Measurements from ENCODE around the gene VPS41.
"Not testable (repeated sequence)": the region's sequence is repeated elsewhere in the genome, so short reads cannot be mapped to it uniquely, and the experiment has no call there.

VPS41 gene

DNA sequence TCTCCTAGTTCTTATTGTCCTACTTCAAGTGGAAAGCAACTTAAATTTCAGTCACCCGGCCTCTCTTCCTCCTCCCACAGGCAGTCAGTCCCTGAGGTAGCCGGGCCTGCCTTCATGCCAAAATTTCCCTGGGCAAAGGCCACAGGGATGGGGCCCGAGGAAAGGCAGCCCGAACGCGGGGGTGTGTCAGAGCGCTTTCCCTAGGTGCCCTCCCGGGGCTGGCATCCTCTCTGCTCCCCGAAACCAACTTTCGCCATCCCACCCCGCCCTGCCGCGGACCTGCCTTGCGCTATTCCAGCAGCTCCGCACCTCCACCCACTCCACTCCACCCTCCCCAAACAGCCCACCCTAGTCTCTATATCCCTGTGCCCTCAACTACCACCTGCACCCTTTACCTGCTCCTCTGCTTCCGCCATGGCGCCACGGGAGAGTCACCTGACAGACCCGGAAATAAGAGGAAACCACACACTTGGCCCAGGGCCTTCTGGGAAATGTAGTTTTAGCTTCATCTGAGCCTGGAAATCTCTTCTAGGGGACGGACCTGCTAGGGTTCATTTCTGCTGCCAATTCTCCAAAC, at the start of gene VPS41:
Gene VPS41, minus strand, starts transcription at position 433 of the 577 bp plus-strand sequence. Its CDS starts 17 bp downstream, at position 416.
- peak; percentile 74 for DNase-seq (ENCODE audit: extremely low spot score, insufficient read length, low read depth)
- peak; percentile 96 for FAIRE-seq

DNA sequence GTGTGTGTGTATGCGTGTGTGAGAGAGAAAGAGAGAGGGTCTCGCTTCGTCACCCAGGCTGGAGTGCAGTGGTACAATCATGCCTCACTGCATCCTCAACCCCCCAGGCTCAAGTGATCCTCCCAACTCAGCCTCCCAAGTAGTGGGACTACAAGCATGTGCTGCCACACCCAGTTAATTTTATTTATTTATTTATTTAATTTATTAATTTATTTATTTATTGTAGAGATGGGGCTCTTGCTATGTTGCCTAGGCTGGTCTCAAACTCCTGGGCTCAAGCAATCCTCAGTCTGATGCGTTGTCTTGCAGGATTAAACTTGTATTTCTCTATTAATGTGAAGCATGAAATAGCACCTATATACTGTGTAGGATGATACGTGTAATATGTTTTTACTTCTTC, 46.9 kb upstream of the VPS41 start:
- DNase-seq (ENCODE audit: extremely low spot score, insufficient read length, low read depth) = no peak
- FAIRE-seq = no peak

DNA sequence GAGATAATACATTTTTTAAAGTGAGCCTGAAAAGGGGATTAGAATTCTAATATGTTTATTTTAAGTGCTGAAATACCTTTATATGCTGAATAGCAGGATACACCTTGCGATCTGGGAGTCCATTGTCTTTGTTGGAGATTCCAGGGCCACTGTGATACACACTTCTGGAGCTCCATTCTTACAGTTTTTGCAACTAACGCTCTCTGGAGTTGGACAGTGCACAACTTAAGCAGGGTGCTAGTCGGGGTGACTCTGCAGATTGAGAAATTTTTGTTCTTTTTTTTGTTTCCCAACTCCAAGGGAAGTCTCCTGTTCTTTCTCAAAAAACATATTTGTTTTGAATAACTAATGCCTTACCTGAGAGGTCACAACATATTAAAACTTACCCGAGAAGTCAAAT, 45.0 kb upstream of the VPS41 start:
- DNase-seq (ENCODE audit: extremely low spot score, insufficient read length, low read depth) (no peak), FAIRE-seq (no peak)

DNA sequence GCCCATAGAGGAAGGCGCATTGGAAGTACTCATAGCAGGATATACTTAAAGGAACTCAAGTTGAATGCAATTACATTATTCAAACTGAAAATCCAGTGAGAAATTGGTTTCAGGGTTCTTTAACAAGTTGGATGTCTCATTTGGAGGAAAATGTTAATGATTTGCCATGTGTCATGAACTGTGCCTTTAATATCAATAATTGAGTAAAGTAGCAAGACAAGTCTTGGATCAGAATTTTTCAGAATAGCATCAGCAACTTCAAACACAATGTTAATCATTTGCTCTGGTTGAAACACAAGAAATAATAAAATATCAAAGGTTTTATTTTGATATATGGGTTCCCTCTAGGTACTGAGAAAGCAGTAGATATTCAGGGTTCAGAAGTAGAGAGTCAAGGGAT, 44.2 kb upstream of the VPS41 start:
- DNase-seq (ENCODE audit: extremely low spot score, insufficient read length, low read depth) (no peak), FAIRE-seq (no peak)

DNA sequence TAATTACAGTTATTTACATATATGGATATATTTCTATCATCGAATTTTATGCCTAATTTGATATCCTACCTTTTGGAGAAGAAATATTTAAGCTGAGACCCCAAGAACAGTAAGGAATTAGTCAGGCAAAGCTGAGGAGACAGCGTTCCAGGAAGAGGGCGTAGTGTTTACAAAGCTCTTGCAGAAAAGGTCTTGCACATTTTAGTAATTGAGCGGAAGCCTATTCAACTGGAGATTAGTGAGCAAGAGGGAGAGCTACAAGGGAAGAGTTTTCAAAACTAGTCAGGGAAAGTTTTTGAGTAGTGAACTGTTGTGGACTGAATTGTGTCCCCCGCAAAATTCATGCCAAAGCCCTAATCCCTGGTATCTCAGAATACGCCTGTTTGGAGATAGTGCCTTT, 42.2 kb upstream of the VPS41 start:
- no peak for DNase-seq (ENCODE audit: extremely low spot score, insufficient read length, low read depth)
- no peak for FAIRE-seq

DNA sequence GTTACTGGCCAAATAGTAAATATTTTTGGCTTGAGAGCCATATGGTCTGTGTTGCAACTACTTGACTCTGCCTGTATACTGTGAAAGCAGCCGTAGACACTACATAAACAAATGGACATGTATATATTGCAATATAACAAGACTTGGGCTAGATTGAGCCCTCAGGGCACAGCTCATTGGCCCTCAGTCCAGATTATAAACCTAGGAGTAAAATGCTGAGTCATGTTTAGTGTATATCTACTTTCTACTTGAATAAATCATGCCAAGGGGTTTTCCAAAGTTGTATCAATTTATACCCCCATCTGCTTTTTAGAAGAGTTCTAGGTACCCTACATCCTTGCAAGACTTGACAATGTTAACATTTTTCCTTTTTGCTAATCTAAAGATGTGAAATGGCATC, 41.3 kb upstream of the VPS41 start:
- FAIRE-seq (no peak), DNase-seq (ENCODE audit: extremely low spot score, insufficient read length, low read depth) (no peak)

DNA sequence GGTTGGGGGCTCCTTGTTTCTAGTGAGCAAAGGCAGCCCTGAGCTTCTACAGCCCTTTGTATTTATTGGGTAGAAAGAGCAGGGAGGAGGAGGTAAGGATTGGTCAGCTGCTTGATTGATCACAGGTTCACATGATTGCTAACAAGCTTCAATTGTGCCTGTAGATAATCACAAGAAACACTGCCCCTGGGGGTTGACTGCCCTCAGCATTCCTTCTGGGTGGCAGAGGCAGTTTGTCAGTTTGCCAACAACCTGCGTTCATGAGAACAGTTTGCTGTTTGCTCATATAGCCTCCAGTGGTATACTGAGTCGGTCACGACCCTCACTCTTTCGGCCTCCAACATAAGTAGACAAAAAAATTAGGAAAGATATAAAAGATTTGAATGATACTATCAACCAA, 38.5 kb upstream of the VPS41 start:
- not testable (repeated sequence) for FAIRE-seq

DNA sequence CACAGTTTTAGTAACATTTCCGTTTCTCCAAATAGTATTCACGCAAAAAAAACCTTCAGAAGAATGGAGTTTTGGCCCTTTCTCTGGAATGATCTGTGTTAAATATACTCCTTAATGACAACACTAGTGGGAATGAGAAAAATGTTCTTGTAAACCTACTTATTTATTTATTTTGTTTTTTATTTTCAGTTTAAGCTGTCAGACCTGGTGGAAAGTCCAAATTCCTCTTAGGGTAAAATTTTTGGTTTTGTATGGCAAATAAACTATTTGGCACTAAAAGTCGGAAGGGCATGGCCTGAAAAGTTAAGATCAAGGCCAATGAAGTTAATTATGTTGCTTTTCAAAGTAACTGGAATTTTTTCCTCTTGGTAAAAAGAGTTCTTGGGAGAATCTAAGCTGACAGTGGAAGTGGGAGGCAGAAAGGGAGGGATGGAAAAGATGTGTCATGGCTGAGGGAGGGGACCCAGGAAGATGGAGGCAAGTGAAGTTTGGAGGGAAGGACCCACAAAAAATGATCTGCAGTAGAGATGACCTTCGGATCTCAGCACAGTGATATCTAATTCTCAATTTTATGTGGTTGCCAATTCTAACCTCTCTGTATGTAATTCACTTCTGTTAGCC, 33.5 kb upstream of the VPS41 start:
- no peak for DNase-seq (ENCODE audit: extremely low spot score, insufficient read length, low read depth)
- no peak for FAIRE-seq

More for the DNA sequence above, 38.5 kb upstream of the VPS41 start:
- not testable (repeated sequence) for DNase-seq (ENCODE audit: extremely low spot score, insufficient read length, low read depth)

DNA sequence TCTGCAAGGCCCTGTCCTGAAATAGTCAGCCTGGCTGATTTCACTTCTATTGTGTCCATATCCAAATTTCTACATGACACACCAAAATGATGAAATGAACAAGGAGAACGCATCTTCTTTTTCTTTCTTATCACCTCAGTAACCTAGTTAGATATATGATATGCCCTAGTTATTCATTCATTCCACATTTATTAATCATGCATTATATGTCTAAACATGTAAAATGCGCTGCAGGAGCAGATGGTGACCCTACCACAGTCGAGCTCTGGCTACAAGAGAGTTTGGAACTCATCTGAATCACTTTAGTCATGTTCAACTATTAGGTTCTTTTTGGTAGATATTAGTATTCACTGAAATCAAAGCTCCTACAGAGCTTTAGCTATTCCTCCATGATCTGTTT, 31.8 kb upstream of the VPS41 start:
- no peak for FAIRE-seq

DNA sequence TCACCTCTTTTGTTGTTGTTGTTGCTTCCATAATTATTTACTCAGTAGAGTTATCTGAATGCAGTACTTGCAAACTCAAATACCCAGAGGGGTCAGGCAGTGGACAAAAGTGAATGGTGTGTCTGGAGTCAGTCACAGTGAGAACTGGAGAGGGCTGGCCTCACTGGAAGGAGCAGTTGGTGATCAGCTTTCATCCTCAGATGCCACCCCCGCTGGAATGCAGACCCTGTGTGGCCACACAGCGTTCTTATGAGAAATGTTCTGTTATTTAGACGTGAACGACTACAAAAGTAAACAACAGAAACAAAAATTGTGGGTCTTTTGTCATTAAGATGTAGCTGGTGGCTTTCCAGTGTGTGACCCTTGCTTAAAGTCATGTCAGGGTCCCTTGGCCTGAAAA, 29.6 kb upstream of the VPS41 start:
- FAIRE-seq (no peak), DNase-seq (ENCODE audit: extremely low spot score, insufficient read length, low read depth) (no peak)

More for the DNA sequence above, 31.8 kb upstream of the VPS41 start:
- DNase-seq (ENCODE audit: extremely low spot score, insufficient read length, low read depth) = no peak

DNA sequence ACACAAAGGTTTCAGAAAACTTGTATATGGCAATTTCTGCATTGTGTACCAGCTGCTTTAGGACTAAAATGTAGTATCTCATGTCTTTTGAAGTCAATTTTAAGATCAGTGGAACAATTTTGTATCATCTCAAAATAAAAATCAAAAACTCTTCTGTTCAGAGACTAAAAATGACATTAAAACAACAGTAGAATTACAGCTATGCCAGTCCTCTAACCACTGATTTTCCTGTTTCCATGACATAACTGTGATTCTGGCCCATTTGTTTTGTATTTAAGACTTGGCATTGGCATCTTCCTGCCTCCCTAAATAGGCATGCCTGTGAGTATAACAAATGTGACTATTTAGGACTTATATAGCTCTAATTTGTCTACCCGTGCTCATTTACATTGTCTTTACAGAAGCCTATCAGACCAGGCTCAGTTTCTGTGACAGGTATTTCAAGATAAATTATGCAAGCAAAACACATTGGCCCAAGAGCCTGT, 29.1 kb upstream of the VPS41 start:
- no peak for FAIRE-seq
- DNase-seq (ENCODE audit: extremely low spot score, insufficient read length, low read depth) = no peak

DNA sequence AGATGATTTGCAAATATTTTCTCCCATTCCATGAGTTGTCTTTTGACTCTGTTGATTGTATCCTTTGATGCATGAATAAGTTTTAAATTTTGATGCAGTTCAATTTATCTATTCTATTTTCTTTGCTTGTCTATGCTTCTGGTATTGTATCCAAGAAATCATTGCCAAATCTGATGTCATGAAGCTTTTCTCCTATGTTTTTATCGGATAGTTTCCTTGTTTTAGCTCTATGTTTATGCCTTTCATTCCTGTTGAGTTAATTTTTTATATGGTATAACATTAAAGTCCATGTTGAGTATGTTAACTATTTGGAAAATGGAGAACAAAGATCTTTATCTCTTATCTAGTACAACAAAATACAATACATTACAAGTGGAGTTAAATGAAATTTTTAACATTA, 27.6 kb upstream of the VPS41 start:
- FAIRE-seq (no peak), DNase-seq (ENCODE audit: extremely low spot score, insufficient read length, low read depth) (no peak)

DNA sequence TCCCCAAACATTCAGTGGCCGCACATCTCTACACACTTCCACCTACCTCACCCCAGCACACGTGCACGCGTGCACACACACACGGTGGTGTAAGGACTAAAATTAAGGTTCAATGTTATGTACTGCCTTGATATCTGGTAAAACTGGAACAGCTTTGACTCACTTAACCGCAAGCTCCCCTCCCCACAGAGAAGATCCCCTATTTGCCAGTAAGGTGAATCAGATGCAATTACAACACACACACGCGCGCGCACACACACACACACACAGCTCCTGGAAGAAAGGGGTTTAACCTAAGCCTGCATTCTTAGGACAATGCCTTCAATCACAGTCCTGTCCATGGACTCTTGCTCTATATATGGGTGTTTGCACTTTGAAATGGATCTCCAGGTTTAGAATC, 25.5 kb upstream of the VPS41 start:
- FAIRE-seq = no peak

DNA sequence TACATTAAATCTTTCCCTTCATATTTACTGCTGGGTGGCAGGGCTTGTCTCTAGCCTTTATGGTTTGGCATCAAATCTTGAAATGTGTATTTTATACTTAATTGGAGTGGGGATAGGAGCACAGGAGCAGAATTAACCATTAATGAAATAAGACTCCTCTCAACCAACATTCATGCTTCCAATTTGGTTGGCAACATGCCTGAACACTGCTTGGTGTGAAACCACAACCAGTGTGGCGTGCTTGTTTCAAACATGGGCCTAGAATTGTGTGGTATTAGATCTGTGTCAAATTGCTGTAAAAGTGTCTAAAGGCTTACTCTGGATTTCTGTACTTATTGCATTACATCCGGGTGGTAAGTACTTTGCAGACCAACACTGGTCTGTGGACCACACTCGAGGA, 25.1 kb upstream of the VPS41 start:
- DNase-seq (ENCODE audit: extremely low spot score, insufficient read length, low read depth) (no peak), FAIRE-seq (no peak)

More for the DNA sequence above, 25.5 kb upstream of the VPS41 start:
- no peak for DNase-seq (ENCODE audit: extremely low spot score, insufficient read length, low read depth)

DNA sequence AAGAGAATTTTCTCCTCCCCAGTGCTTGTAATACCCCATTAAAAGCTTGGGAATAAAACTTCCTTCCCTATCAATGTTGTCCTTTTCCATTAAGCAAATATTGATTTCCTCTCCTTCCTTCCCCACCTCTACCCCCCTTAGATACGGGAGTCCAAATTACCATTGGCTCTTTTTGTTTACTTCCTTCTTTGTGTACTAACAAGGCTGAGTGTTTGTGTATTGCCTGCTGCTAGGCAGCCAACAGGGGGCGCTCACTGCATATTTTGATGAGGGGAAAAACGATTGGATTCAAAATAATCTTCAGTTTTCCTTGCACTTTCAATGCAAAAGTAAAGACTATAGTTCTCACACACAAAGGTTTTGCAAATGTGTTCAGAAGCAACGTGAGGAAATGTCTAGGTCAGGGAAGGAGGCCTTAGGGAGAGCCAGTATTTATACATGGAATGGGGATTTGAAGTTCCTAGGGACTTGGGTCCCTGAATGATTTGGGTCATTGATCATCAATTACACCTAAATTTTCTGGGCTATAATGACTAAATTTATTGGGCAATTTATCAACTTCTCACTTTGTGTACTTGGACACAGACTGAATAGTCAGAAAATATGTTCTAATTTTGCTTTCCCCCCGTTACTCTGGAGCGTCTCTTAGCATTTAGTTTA, 23.6 kb upstream of the VPS41 start:
- peak; percentile 20 for DNase-seq (ENCODE audit: extremely low spot score, insufficient read length, low read depth)
- FAIRE-seq = peak; percentile 71

DNA sequence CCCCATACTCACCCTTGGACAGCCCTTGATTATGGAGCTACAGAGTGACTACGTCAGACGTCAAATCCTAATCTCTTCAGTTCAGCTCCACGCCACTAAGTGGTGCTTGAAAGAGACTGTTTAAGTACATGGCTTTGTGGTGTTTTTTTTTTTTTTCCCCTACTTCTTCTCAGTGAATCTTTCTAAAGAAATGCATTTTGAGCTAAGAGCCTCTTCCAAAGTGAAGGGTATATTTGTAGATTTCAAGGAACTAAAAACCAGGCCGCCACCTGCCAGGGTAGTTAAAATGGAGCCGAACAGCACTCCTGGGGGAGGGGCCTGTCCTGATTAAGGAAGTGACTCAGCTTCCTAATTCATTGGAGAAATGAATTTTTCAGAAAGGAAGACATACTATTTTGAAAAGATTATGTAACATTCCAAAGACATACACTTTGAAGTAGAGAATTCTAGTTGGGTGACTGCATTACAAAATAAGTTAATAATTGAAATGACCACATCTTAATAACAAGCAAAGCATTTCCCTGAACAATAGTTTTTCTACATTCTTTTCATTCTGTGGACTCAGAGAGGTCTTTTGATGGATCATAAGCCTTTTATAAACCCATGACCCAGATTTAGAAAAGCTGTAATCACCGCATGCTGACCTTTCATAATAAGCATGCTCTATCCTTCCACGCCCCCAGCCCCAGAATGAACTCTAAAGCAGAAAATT, 20.6 kb upstream of the VPS41 start:
- no peak for FAIRE-seq
- no peak for DNase-seq (ENCODE audit: extremely low spot score, insufficient read length, low read depth)

DNA sequence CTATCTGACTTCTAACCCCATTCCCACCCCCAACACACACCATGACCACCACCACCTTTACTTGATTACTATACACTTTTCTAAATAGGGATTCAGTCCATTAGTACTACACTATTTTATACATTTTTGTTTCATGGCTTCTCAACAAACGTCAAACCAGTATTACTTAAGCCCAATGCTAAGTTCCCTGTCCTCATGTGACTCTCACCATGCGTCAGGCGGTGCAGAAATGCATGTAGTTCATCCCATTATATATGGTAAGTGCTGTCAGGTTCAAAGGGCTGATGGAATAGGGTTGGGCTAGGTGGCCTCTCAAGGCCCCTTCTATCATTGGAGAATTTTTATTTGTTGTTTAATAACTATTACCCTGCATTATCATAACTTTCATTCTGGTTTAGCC, 19.5 kb upstream of the VPS41 start:
- DNase-seq (ENCODE audit: extremely low spot score, insufficient read length, low read depth) (no peak), FAIRE-seq (no peak)

DNA sequence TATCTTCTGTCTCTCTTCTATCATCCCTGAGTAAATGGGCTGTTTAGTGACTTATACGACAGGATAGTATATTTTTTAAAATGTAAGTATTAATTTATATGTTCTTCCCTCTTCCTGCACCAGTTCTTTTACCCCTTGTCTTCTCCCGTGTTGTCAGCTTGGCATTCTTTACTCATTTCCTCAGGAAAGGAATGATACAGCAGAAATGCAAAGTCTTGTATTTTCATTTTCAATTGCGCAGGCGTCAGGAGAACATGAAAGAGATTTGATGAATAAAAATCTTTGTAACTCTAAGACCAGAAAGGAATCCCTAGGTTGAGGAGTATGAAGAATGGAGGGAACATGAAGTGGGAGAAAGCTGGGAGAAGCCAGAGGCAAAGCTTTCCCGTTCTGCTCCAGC, 18.8 kb upstream of the VPS41 start:
- DNase-seq (ENCODE audit: extremely low spot score, insufficient read length, low read depth) = no peak
- no peak for FAIRE-seq

DNA sequence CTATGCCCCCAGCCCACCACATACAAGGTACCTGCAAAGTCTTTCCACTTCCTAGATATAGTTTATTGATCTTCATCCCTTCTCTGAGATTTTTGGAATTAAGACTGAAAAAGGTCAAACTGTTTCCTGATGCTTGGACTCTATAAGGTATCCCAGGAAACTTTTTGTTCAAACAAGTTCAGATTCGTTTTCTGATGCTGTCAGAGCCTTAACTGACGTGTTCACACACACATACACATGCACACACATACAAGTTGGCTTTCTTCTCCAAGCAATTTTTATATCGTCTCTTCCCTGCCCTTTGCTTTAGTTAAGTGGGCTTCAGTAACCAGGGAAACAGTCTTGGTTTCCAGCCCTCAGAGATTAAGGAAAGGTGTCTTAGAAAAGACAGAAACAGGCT, 11.7 kb upstream of the VPS41 start:
- DNase-seq (ENCODE audit: extremely low spot score, insufficient read length, low read depth) (no peak), FAIRE-seq (no peak)

DNA sequence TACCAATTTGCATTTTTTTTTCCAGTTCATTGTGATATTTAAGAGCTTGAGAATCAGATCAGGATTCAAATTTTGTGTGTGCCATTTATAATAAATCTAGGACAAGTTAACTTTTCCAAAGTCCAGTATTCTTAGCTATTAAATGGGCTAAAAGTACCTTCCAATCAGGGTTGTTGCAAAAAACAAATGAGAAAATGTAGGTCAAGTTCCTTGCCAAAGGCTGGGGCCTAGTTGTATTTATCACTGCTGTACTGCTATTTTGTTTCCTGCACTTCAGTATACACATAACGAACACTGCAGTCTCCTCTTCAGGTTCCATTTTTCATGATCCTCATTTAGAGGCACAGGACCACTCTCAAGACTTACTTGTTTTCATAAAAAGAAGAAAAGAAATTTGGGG, 7.4 kb upstream of the VPS41 start:
- DNase-seq (ENCODE audit: extremely low spot score, insufficient read length, low read depth) (no peak), FAIRE-seq (no peak)

DNA sequence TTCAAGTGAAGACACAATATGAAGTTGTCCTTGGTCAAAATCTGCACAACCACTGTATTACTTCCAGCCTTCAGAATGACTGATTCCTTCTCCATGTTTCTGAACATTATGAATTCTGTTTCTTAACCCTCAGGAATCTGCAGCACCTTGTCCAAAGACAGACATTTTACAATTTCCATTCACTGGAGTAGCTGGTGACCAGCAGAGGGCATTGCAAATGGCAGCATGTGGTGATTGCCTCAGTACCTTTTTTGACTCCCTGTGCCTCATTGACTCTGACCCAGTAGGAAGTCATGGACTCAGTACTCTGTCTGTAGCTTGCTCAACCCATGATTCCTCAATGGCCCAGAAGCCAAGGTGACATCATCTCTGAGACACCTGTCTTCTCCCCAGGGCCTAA, 879 bp upstream of the VPS41 start:
- no peak for FAIRE-seq
- DNase-seq (ENCODE audit: extremely low spot score, insufficient read length, low read depth) = no peak

All from GM18507 (cell line).